ENCODE measurements around the gene LRP1B.
"Not testable (repeated sequence)": the region's sequence is repeated elsewhere in the genome, so short reads cannot be mapped to it uniquely, and the experiment has no call there.

LRP1B gene

GRCh38 chr2:140683658-140684057, 1447.2 kb downstream of the LRP1B start:
- DNase-seq (ENCODE audit: low spot score), result no peak

- DNase-seq (ENCODE audit: low spot score), result no peak
Observed at GRCh38 chr2:140680862-140681261, 1450.0 kb downstream of the LRP1B start.

GRCh38 chr2:140679752-140680151, 1451.1 kb downstream of the LRP1B start:
- no peak for DNase-seq (ENCODE audit: low spot score)

GRCh38 chr2:140669911-140670310, 1460.9 kb downstream of the LRP1B start:
- DNase-seq (ENCODE audit: low spot score), result no peak

- DNase-seq (ENCODE audit: low spot score), result no peak
Observed at GRCh38 chr2:140667203-140667602, 1463.6 kb downstream of the LRP1B start.

GRCh38 chr2:140662504-140662903, 1468.3 kb downstream of the LRP1B start:
- no peak for DNase-seq (ENCODE audit: low spot score)

GRCh38 chr2:140658760-140659692, 1471.8 kb downstream of the LRP1B start:
- DNase-seq (ENCODE audit: low spot score), result peak; percentile 7

GRCh38 chr2:140657657-140658056, 1473.2 kb downstream of the LRP1B start:
- DNase-seq (ENCODE audit: low spot score), result no peak

- no peak for DNase-seq (ENCODE audit: low spot score)
Observed at GRCh38 chr2:140654565-140654964, 1476.3 kb downstream of the LRP1B start.

- no peak for DNase-seq (ENCODE audit: low spot score)
Observed at GRCh38 chr2:140650825-140651224, 1480.0 kb downstream of the LRP1B start.

GRCh38 chr2:140650134-140650533, 1480.7 kb downstream of the LRP1B start:
- DNase-seq (ENCODE audit: low spot score), result not testable (repeated sequence)

GRCh38 chr2:140648393-140648792, 1482.4 kb downstream of the LRP1B start:
- DNase-seq (ENCODE audit: low spot score), result no peak

GRCh38 chr2:140643761-140644187, 1487.0 kb downstream of the LRP1B start:
- DNase-seq (ENCODE audit: low spot score), result no peak

- DNase-seq (ENCODE audit: low spot score), result no peak
Observed at GRCh38 chr2:140641163-140641562, 1489.7 kb downstream of the LRP1B start.

GRCh38 chr2:140639628-140640027, 1491.2 kb downstream of the LRP1B start:
- DNase-seq (ENCODE audit: low spot score), result no peak

- DNase-seq (ENCODE audit: low spot score), result no peak
Observed at GRCh38 chr2:140630557-140630956, 1500.3 kb downstream of the LRP1B start.

- DNase-seq (ENCODE audit: low spot score), result no peak
Observed at GRCh38 chr2:140627885-140628284, 1502.9 kb downstream of the LRP1B start.

GRCh38 chr2:140627136-140627535, 1503.7 kb downstream of the LRP1B start:
- no peak for DNase-seq (ENCODE audit: low spot score)

- no peak for DNase-seq (ENCODE audit: low spot score)
Observed at GRCh38 chr2:140624200-140624599, 1506.6 kb downstream of the LRP1B start.

- no peak for DNase-seq (ENCODE audit: low spot score)
Observed at GRCh38 chr2:140621583-140622362, 1509.0 kb downstream of the LRP1B start.

- no peak for DNase-seq (ENCODE audit: low spot score)
Observed at GRCh38 chr2:140604788-140605187, 1526.0 kb downstream of the LRP1B start.

- DNase-seq (ENCODE audit: low spot score), result no peak
Observed at GRCh38 chr2:140604096-140604495, 1526.7 kb downstream of the LRP1B start.

GRCh38 chr2:140603416-140603815, 1527.4 kb downstream of the LRP1B start:
- no peak for DNase-seq (ENCODE audit: low spot score)

Measured in HuH-7 (cell line).